HG02798 (cell line): ENCODE measurements around the gene CXXC5.
"Not testable (repeated sequence)": the region's sequence is repeated elsewhere in the genome, so short reads cannot be mapped to it uniquely, and the experiment has no call there.

Experiments used
- ATAC-seq: cut with Tn5 transposase; IDR thresholded peaks from one replicate; pipeline ENCODE4 v1.9.1; 2021; ENCODE audit warnings: mild to moderate bottlenecking; ENCODE audit not compliant: unreplicated experiment, poor library complexity

CXXC5 gene

DNA sequence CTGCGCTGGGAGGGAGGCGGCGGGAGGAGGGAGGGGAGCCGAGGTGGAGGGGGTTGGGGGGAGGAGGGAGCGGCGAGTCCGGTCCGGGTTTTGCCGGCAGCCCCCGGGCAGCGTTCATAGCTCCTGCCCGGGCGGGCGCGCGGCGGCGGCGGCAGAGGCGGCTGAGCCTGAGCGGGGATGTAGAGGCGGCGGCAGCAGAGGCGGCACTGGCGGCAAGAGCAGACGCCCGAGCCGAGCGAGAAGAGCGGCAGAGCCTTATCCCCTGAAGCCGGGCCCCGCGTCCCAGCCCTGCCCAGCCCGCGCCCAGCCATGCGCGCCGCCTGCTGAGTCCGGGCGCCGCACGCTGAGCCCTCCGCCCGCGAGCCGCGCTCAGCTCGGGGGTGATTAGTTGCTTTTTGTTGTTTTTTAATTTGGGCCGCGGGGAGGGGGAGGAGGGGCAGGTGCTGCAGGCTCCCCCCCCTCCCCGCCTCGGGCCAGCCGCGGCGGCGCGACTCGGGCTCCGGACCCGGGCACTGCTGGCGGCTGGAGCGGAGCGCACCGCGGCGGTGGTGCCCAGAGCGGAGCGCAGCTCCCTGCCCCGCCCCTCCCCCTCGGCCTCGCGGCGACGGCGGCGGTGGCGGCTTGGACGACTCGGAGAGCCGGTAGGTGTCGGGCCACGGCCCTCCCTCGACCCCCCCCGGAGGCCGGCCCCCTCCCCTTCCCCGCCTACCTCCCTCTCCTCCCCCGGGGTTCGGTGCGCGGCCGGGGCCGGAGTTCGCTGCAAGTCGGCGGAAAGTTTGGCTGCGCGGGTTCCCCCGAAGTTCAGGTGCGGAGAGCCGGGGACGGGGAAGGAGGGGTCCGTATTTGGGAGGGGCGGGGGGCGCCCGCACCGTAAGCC lies at the start of gene CXXC5:
Gene CXXC5, plus strand, starts transcription at position 145 of the 877 bp plus-strand sequence. CDS start 32,175 bp downstream, outside the sequence.
- peak; percentile 35 for ATAC-seq

DNA sequence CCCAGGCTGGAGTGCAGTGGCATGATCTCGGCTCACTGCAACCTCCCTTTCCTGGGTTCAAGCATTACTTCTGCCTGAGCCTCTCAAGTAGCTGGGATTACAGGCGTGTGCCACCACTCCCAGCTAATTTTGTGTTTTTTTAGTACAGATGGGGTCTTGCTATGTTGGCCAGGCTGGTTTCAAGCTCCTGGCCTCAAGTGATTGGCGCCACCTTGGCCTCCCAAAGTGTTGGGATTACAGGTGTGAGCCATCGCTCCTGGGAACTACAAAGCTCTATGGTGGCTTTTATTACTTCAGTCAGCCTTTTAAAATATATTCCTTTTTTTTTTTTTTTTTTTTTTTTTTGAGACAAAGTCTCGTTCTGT lies 49.6 kb upstream of the CXXC5 start:
- not testable (repeated sequence) for ATAC-seq

DNA sequence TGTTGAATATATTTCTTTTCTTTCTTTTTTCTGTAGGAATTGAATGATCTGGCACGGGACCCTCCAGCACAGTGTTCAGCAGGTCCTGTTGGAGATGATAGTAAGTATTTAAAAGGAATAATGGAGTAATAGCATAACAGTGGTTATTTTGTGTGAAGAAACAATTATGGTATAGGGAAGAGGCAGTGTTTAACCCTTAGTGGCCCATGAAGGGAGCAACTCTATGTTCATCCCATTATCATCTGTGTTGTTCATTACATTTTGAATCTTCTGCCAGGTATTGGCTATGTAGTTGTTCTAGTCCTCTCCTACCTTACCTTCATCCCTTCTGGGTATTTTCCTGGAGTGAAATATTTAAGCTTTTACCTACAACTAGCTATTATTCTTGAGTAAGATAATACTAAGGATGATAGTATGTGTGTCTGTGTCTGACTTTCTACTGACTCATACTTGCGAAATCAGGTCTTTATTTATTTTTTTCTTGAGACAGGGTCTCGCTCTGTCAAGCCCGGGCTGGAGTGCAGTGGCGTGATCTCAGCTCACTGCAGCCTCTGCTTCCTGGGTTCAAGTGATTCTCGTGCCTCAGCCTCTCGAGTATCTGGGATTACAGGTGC lies 47.7 kb upstream of the CXXC5 start:
- no peak for ATAC-seq

DNA sequence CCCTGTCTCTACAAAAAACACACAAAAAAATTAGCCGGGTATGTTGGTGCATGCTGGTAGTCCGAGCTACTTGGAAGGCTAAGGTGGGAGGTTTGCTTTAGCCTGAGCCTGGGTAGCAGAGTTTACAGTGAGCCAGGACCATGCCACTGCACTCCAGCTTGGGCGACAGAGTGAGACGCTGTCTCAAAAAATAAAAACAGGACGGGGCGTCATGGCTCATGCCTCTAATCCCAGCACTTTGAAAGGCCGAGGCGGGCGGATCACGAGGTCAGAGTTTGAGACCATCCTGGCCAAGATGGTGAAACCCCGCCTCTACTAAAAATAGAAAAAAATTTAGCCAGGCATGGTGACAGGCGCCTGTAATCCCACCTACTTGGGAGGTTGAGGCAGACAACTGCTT lies 46.7 kb upstream of the CXXC5 start:
- ATAC-seq, result no peak

DNA sequence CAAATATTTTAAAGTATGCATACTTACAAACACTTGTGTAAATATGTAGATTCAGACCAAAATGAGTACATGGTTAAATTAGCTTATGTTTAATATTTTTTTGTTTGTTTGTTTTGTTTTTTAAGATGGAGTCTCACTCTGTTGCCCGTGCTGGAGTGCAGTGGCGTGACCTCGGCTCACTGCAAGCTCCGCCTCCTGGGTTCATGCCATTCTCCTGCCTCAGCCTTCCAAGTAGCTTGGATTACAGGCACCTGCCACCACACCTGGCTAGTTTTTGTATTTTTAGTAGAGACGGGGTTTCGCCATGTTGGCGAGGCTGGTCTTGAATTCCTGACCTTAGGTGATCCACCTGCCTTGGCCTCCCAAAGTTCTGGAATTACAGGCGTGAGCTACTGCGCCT lies 46.2 kb upstream of the CXXC5 start:
- not testable (repeated sequence) for ATAC-seq

DNA sequence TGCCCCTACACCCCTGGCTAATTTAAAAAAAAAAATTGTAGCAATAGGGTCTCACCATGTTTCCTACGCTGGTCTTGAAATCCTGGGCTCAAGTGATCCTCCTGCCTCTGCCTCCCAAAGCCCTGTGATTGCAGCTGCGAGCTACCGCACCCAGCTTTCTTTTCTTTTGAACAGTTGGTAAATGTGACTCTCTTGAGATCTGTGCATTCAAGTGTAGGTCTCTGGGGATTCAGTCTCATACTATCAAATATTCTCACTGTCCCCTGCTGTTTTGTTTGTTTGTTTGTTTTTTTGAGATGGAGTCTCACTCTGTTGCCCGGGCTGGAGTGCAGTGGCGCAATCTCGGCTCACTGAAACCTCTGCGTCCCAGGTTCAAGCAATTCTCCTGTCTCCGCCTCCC lies 42.3 kb upstream of the CXXC5 start:
- no peak for ATAC-seq

DNA sequence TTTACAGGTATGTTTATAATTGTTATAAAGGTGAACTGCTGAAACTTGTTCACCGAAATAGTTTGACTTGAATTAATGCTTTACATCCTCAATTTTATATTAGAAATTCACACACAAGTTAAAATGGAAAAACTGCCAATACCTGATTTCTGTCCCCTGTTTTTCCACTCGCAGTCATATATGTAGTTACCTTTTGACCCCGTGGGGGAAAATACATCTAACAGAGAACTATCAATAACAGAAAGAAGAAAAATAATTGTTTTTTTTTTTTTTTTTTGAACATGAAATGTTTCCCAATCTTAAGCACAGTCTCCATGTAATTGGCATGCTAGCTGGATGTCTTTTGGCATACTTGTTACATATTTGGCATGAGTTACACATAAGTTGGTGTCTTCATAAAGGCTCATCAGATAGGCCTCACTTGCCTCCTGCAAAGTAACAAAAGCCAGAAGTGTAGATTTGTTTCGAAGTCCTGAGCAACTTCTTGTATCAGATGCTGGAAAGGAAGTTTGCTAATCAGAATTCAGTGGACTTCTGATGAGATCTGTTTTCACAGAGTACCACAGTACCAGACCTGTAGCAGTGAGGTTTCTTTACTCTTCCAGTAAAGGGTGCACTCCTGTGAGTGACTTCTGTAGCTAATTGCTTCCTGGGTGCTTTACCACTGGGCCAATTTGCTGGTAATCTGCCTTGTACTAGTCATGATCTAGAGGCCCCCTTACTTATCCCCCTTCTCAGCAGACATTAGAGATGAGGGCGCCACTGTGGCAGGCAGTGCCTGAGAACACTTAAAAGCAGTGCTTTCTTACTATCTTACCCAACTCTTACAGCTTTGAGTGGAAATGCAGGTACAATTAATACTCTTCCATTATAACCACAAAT lies 36.2 kb upstream of the CXXC5 start:
- ATAC-seq, result no peak

DNA sequence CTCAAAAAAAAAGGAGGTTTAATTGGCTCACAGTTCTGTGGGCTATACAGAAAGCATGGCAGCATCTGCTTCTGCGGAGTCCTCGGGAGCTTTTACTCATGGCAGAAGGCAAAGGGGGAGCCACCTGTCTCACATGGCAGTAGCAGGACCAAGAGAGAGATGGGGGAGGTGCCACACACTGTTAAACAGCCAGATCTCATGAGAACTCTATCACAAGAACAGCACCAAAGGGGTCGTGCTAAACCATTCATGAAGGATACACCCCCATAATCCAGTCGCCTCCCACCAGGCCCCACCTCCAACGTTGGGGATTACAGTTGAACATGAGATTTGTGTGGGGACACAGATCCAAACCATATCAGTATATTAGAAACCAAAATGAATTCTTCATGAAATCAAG lies 28.3 kb upstream of the CXXC5 start:
- no peak for ATAC-seq

DNA sequence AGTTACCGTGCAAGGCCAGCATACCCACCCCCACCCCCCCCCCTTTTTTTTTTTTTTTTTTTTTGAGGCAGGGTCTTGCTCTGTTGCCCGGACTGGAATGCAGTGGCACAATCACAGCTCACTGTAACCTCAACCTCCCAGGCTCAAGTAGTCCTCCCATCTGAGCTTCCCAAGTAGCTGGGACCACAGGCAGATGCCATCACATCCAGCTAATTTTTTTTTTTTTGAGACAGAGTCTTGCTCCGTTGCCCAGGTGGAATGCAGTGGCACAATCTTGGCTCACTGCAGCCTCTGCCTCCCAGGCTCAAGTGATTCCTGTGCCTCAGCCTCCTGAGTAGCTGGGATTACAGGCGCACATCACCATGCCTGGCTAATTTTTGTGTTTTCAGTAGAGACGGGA lies 22.8 kb upstream of the CXXC5 start:
- ATAC-seq, result not testable (repeated sequence)

DNA sequence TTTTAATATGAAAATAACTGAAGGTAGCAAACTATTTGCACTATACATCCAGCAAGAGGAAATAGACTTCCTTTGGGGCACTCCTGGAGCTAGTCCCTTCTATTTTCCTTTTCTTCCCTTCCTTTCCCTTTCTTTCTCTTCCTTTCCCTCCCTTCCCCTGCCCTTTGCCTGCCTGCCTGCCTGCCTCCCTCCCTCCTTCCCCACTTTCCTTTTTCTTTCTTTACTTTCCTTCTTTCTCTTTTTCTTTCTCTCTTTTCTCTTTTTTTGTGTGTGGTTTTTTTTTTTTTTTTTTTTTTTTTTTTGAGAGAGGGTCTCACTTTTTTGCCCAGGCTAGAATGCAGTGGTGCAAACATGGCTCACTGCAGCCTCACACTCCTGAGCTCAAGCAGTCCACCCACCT lies 17.3 kb upstream of the CXXC5 start:
- no peak for ATAC-seq

DNA sequence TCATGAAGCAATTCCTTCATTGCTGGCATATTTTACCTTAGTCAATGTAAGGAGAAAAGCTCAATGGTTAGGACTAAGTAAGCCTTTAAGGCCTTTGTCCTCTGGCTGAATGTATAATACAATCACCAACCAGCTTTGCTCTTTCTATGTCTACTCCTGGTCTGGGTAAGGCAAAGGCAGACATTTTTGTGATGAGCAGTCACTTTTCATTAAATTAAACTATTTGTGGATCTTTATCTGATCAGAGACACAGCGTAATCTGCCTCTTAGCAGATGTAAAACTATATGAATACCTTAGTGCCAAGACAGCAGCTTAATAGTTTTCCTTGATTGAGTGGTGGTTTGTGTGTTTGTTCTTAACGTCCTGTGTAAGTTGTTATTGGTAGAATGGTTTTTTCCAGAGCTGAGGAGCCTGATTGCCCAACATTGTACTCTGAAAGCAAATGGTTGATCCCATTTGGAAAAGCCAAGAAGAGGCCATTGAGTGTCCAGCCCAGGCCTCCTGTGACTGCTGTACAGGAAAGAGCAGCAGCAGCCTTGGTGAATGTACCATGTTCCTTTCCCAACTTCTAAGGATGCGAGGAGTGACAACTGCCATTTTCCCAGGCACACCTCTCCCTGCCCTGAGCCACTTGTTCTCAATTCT lies 16.5 kb upstream of the CXXC5 start:
- no peak for ATAC-seq

DNA sequence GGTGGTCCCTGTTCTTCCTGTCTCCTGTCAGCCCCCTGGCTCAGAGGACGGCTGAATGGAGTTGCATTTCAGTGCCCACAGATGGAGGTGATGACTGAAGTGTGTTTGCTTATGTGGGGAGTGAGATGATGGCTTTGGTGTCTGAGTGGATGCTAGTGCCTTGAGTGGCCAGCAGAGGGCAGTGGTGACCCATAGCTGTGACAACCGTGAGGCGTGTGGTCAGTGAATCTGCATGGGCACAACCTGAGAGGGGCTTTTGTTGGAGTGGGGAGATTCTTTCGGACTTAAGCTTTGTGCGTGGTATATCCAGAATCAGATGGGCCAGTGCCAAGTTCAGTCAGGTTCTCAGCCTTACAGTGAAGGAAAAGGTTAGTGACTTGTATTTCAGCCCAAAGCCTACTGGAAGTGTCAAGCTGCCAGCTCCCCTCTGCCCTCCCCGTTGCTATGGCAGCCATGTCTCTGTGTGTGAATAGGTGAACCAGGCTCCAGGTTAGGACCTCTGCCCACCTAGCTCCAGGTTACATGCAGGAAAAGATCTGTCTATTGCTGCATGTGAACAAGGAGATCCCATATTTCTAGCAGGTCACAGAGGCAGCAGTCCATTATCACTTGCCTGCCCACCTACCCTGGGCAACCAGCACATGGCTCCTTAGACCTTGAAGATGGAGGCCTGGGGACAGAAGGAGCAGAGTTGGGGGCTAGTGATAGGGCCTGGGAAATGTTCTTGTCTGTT lies 14.7 kb upstream of the CXXC5 start:
- peak; percentile 29 for ATAC-seq

DNA sequence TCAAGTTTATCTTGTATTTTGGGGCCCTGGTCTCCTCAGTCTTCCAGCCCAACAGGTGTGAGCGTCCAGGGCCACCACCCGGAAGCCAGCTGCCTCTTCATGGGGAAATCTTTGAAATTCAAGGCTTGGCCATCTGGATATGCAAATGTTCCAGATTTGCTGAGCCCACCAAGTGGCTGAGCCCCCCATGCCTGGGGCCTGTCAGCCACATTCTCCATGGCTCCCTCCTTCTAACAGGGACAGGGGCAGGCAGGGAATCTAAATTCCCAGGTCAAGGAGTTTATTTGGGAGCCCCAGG lies 14.2 kb upstream of the CXXC5 start:
- ATAC-seq, result no peak

DNA sequence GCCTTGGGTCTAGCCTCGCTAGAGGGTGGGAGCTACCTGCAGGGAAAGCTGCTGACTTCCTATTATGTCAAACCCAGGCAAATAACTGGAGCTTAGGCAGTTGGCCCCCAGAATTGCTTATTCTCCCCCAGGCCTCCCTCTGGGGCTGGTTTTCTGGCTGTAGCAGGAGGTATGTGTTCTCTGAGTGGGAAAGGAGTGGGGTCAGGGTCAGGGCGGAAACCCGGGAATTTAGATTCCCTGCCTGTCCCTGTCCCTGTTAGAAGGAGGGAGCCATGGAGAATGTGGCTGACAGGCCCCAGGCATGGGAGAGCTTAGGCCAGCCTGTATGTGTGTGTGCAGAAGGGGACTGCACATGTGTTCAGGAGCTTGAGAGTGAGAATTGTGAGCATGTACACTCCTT lies 13.6 kb upstream of the CXXC5 start:
- no peak for ATAC-seq

DNA sequence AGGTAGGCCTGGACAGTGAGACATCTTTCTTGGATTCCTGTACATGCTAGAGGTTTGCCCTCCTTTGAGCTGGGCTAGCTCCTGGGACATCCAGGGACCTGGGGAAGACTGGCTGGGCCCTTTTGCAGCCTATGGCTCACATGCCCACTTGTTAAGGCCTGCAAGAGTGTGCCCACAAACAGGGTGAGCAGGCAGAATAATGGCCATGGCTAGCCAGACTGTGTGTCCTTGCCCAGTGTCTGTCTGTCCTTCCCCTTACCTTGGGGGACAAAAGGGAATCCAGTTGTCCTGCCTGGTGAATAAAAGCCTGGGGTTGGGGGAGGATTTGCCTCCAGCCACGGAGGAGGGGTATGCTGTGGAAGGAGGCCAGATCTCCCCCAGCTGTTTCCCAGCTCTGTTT lies 13.0 kb upstream of the CXXC5 start:
- ATAC-seq, result no peak

DNA sequence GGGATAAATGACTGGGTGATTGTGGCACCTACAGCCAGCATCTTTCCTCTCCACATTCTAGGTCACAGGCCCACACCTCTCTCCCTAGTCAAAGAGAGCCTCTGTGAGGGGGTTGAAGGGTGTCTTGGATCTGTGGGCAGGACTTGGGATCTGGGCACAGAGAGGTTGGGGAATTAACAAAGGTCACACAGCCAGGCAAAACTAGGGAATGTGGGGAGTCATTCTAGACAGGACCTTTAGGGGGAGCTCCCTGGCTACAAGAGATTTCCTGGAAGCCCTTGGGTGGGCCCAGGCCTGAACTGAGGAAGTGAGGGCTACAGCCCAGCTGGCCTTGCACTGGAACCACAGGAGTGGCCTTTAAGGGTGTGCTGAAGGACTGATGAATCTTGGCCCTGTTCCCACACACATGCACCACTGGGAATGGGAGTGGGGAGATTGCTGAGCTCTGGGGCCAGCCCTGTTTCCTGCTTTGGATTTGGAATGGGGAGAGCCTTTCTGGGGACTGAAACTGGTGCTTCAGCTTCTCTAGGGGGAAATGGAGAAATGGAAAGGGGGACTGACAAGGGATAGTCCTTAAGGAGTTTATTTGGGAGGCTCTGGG lies 12.4 kb upstream of the CXXC5 start:
- no peak for ATAC-seq

DNA sequence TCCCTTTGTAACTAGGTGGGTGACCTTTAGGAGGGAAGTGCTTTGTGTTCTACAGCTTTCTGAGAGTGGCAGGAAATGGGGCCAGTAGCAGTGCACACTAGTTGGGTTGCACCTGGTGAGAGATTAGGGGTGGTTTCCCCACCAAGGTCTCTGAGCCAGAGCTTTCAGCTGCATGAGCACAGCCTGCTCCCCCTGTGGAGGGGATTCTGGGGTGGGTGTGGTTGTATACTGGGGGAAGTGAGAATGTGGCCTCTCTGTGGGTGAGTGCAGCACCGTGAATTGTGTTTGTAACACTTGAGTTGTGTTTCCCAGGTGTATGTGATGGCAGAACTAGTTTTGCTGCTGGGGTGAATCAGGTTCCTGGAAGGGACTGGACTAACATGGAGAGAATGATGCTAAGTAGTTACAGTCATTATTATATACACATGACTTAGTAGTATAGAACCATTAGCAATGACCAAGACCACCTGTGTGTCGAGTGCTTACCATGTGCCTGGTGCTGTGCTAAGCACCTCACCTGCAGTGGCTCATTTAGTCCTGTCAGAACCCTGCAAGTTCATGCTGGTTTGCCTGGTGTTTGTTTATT lies 11.8 kb upstream of the CXXC5 start:
- peak; percentile 73 for ATAC-seq

DNA sequence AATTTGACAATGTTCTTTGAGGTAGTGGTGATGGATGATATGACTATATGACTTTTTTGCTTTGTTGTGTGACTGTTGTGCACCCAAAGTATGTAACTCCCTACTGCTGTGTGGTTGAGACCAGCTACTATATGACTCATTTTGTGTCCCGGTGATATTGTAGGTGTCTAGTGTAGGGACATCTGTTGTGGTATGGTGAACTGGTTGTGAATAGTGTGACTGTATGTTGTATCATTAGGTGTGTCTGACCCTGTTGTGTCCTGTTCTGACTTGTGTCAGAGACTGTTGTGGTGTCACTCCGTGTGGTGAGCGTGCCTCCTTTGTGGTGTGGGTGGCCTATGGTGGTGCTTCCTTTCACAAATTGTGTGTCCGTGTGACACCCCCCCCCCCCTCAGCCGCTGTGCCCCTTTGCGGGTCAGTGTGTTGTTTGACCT lies 11.2 kb upstream of the CXXC5 start:
- ATAC-seq, result no peak

DNA sequence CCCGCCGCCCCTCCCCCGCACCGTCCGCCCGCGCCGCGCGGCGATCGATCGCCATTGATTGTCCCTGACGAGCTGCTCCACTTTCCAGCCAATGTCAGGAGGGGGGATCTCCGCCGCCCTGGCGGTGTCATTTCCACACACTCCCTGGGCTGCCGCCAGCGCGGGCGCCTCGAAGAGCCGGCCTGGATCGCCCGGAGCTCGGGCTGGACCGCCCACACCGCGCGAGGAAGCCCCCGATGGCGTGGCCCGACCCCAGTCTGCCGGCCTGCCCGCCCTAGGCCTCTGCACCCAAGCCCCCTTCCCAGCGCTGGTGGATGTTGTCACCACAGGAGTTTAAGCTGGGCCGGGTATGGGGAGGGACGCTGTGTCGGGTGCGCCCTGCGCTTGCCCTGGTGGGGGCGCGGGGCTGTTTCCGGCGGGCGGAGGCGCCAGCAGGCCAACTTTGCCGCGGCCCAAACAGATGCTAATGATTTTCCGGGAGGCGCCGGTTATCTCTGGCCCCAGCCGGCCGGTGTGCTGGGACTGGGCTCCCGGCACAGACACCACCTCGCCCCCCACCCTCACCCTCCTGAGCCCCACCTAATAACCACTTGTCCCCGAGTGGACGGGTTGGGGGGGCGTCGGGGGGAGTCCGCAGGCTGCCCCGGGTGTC lies 10.6 kb upstream of the CXXC5 start:
- ATAC-seq, result peak; percentile 32
